ENCODE data around the gene GMDS. TPM values are rescaled to one million over a fixed set of nuclear protein-coding genes. Genes with fewer than 3 reads are reported as not detected.

The GMDS gene
- total RNA-seq, 1 donor from 2014 or later = 24.2 TPM

GRCh38 chr6:2047855-2048254 lies 197.6 kb downstream of the GMDS start:
- intact Hi-C loops (cut with micrococcal nuclease) = no loop called here

DNA sequence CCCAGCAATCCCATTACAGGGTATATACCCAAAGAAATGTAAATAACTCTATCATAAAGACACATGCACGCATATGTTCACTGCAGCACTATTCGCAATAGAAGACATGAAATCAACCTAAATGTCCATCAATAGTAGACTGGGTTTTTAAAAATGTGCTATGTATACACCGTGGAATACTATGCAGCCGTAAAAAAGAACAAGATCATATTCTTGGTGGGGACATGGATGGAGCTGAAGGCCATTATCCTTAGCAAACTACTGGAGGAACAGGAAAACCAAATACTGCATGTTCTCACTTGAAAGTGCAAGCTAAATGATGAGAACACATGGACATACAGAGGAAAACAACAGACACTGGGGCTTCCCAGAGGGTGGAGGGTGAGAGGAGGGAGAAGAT lies 201.2 kb downstream of the GMDS start:
- intact Hi-C loops (cut with micrococcal nuclease) = no loop called here

- intact Hi-C loops (cut with micrococcal nuclease) = no loop called here
Measured at GRCh38 chr6:2042956-2043648, 202.3 kb downstream of the GMDS start.

- intact Hi-C loops (cut with micrococcal nuclease) = loop anchor here (2.0 kb wide), 1 partner anchor 43 kb away; no protein-coding TSS in a partner anchor
Measured at GRCh38 chr6:2038092-2038491, 207.3 kb downstream of the GMDS start.

GRCh38 chr6:2037237-2037926 lies 208.0 kb downstream of the GMDS start:
- intact Hi-C loops (cut with micrococcal nuclease) = no loop called here

GRCh38 chr6:2036710-2037023 lies 208.7 kb downstream of the GMDS start:
- intact Hi-C loops (cut with micrococcal nuclease) = no loop called here

DNA sequence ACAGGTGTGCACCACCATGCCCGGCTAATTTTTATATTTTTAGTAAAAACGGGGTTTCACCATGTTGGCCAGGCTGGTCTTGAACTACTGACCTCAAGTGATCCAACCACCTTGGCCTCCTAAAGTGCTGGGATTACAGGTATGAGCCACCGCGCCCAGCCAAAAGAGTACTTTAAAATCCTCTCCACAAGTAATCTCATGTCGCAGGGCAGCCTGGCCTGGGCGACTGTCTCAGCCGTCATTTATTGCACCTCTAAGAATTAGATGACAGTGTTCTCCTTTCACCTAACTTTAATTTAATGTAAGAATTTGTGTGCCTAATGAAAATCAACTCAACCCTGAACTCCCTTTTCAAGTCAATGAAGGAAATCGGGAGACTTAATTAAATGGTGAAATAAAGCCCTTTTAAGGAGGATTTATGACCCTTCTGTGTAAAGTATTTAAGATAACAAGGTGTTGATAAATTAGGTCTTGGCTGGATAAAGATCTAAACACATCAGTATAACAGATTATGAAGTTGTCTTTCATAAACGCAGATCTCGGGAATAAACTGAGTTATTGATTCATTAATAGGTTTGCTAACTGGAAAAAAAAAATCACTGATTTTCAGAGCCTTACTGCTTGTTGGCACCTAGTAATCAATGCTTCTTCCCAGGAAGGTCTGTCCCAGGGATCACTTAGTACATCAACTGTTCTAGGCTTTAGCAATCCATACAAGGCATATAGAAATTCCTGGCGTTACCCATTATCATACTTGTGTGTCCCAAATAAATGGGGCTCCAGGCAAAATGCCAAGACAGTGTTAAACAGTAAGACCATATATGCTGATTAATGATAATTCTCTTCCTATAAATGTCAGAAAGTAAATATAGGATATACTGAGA lies 209.3 kb downstream of the GMDS start:
- intact Hi-C loops (cut with micrococcal nuclease) = no loop called here

DNA sequence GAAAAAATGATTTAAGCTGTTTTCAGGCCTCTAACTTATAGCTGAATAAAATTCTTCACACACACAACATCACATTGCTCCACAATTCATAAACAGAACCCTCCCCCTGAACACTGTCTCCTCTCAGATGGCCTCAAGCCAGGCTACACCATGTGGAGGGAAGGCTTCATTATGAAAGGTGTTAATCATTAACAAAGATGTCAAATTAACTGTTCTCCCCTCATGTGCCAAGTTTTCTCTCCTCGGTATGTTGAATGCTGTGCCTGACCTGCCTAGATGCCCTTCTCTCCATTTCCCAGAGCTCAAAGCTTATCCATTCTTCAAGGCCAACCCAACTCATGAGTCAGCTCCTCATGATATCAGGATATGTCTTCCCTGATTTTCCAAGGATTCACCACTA lies 210.4 kb downstream of the GMDS start:
- intact Hi-C loops (cut with micrococcal nuclease) = no loop called here

DNA sequence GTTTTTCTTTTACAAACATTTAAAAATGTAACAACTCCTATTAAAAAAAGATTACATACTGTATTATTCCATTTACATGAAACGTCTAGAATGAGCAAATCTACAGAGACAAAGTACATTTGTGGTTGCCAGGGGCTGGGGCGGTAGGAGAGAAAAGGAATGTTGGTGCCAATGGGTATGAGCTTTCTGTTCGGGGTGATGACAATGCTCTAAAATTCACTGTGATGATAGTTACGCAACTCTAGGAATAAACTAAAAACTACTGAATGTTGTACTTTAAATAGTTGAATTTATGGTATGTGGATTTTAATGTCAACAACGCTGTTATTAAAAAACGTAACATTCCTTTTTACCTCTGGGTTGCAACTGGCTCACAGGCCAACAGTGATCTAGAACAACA lies 211.1 kb downstream of the GMDS start:
- intact Hi-C loops (cut with micrococcal nuclease) = no loop called here

DNA sequence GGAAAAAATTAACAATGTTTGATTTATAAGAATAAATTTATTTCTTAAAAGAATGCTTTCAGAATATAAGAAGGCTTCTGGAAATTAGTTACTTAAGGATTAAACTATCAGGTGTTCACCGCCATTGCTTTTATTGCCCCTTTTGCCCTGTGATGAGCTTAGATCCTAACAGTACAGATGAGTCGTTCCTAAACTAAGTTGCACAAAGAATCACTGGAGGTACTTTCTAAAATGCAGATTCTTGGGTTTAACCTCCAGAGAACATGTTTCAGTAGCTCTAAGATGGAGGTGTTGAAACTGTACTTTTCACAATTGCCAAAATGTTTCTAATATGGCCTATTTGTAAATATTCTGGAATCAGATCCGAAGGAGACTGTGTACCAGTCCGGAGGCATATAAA lies 211.9 kb downstream of the GMDS start:
- intact Hi-C loops (cut with micrococcal nuclease) = no loop called here

GRCh38 chr6:2030682-2031244 lies 214.6 kb downstream of the GMDS start:
- intact Hi-C loops (cut with micrococcal nuclease) = no loop called here

DNA sequence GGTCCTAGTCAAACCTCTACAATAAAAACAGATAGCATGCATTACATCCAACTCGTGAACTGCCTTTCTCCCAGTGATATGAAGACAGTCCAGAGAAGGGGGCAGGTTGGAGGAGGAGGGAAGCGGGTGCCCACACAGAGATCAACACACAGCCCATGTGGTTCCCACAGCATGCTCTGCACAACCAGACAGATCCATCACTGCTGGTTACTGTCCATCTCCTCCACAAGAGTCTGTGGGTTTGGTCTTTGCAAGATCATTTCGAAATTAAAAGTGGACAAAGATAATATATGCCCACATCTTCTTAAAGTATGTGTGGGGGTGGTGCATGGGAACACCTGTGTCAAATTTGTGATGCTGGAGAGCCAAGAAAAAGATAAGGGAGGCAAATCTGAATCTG lies 215.5 kb downstream of the GMDS start:
- intact Hi-C loops (cut with micrococcal nuclease) = no loop called here

GRCh38 chr6:2029130-2029794 lies 216.1 kb downstream of the GMDS start:
- intact Hi-C loops (cut with micrococcal nuclease) = no loop called here

GRCh38 chr6:2028457-2029038 lies 216.9 kb downstream of the GMDS start:
- intact Hi-C loops (cut with micrococcal nuclease) = no loop called here

DNA sequence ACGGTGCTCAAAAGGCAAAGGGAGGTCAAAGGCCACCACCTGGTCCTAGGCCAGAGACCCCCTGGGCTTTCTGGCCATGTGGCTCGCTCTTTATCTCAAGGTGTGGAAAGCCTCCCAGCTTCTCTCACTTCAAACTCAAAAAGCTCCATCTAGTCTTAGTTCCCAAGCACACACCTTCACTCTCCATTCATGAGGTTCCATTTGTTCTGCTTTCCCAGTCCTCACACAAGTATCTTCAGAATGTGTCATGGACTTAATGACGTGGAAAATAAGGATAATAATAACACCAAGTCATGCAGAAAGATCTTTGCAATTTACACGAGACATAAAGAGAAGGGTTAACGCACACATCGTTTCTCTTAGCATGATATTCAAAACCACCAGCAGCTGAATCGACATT lies 219.3 kb downstream of the GMDS start:
- intact Hi-C loops (cut with micrococcal nuclease) = no loop called here

- intact Hi-C loops (cut with micrococcal nuclease) = no loop called here
Measured at GRCh38 chr6:2021713-2022125, 223.7 kb downstream of the GMDS start.

GRCh38 chr6:2020909-2021308 lies 224.5 kb downstream of the GMDS start:
- intact Hi-C loops (cut with micrococcal nuclease) = no loop called here

GRCh38 chr6:2019051-2019450 lies 226.4 kb downstream of the GMDS start:
- intact Hi-C loops (cut with micrococcal nuclease) = no loop called here

DNA sequence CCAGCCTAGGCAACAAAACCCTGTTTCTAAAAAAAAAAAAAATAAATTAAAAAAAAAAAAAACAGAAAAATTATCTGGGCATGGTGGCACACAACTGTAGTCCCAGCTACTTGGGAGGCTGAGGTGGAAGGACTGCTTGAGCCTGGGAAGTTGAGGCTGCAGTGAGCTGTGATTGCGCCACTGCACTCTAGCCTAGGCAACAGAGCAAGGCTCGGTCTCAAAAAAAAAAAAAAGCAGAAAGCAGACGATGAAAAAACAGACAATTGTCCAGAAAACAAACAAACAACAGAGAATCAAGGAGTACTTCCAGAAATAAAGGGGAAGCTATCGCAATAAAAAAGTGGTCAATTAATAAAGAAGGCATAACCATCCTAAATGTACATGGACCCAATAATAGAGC lies 229.4 kb downstream of the GMDS start:
- intact Hi-C loops (cut with micrococcal nuclease) = no loop called here

GRCh38 chr6:2008383-2008976 lies 236.9 kb downstream of the GMDS start:
- intact Hi-C loops (cut with micrococcal nuclease) = no loop called here

GRCh38 chr6:2007165-2007564 lies 238.2 kb downstream of the GMDS start:
- intact Hi-C loops (cut with micrococcal nuclease) = no loop called here
